ENCODE measurements around the gene MXRA7. TPM values are rescaled to one million over a fixed set of nuclear protein-coding genes. Genes with fewer than 3 reads are reported as not detected.

The MXRA7 gene
- total and polyA plus RNA-seq, 4 donors: 136 to 173 (median 161) TPM

DNA sequence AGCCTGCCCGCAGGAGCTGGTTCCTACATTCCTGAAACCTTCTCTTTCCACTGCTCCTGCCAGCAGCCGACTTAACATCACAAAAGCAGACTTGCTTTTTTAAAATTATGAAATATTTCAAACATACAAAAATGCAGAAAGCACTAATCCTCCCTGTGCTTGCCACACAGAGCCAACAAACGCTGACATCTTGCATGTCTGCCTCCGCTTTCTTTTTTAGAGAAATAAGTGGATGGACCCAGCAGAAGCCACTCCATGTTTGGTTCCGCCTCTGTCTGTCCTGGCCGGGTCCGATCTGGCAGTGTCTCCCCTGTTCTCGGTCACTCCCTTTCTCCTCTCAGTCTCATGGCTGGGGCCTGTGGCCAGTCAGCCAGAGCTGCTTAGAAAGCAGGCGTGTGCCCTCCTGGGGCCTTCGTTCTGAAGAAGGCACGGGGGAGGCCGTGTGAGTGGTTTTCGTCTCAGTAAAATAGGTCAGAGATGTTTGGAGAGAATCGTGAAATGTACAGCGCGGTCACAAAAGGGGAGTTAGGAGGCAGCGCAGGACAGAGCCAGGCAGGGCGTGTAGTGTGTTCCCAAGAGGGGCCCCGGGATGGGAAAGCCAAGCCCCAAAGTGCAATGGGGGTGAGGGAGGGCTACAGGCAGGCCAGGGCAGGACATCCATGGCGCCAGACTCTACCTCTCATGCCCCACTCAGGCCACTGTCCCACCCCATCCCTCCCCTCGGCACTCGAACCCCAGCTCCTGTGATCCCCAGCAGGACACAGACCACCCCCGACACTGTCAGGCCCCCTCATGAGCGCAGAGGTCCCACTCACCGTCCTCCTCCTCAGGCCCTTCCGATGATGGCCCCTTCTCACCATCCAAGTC, 23.2 kb downstream of the MXRA7 start:
- no peak overlapping the region for H3K4me3 ChIP-seq (ENCODE audit: low read depth, low read length)
- no peaks in the 10 kb centered on the region for H3K9me3 ChIP-seq (ENCODE audit: control insufficient read depth, insufficient read depth, low read length)
- peaks cover 55% of the 10 kb centered on the region for H3K4me1 ChIP-seq (ENCODE audit: control insufficient read depth, insufficient read depth, low read length)
- no peaks in the 10 kb centered on the region for H3K27me3 ChIP-seq (ENCODE audit: control insufficient read depth, insufficient read depth, low read length)
- 61% methylated on average over 18 of the region's 26 CpGs for WGBS (ENCODE audit: insufficient coverage)
- DNase-seq (ENCODE audit: low read depth in 4 of 6, low spot score in 6 of 6): peak in 1 of 6 donors; percentile 33
- peaks cover 57% of the 10 kb centered on the region for H3K36me3 ChIP-seq (ENCODE audit: control insufficient read depth, insufficient read depth, low read length)
- H3K27ac ChIP-seq (ENCODE audit: low read depth, low read length): peak overlapping the region; percentile 54

DNA sequence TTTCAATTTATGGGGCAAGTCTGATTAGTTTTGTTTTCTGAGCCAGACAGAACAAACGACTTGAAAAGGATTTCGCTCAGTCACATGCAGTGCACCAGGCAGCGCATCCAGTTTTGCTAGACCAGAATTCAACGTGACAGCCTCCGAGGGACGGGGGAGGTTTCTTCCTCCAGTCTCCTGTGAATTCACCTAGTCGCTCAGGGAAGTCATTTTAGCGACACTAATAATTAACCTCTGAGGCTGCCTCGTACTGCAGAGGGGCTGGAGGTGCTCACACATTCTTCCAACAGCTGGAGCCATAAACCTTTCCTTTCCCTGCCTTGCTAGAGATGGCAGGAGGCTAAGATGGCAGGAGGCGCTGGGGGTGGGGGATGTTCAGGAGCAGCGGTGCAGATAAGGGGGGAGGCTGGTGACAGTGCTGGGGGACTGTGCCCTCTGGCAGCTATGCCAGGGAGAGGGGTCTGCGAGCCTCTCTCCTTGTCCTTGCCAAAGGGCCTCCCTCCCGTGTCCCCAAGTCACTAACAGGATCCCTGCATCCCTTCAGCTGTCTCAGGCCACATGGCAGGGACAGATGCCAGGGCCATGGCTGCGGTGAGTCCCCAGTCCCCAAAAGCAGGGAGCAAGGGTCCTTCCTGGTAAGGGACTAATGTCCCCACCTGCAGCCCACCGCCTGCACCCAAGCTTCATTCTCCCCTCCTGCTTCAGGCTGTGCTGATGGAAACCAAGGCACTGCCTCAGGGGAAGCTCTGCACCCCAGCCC, 24.0 kb downstream of the MXRA7 start:
- WGBS (ENCODE audit: insufficient coverage): 48% methylated on average over 11 of the region's 15 CpGs
- peak in 1 of 6 donors; percentile 54 for DNase-seq (ENCODE audit: low read depth in 4 of 6, low spot score in 6 of 6)
- Histone ChIP-seq H3K27ac (ENCODE audit: low read depth, low read length) (peak overlapping the region; percentile 54), H3K27me3 (ENCODE audit: control insufficient read depth, insufficient read depth, low read length) (no peaks in the 10 kb centered on the region), H3K4me3 (ENCODE audit: low read depth, low read length) (no peak overlapping the region), H3K9me3 (ENCODE audit: control insufficient read depth, insufficient read depth, low read length) (no peaks in the 10 kb centered on the region), H3K36me3 (ENCODE audit: control insufficient read depth, insufficient read depth, low read length) (peaks cover 63% of the 10 kb centered on the region), H3K4me1 (ENCODE audit: control insufficient read depth, insufficient read depth, low read length) (peaks cover 62% of the 10 kb centered on the region)

DNA sequence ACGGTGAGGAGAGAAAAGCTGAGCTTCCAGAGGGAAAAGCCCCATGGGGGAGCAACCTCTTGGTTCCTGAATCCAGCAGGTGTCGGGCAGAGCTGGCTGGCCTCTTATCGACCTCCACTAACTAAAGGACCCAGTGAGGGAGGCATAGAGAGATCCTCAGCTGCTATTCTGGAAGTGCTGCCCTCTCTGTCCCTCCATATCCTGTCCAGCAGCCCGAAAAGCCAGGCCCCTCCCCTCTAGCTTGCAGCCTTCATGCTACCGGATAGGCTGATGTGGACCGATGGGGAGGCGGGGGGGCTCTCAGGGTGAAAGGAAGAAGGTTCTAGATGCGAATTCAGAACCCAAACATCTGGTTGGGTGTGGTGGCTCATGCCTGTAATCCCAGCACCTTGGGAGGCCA, 24.9 kb downstream of the MXRA7 start:
- no peaks in the 10 kb centered on the region for H3K9me3 ChIP-seq (ENCODE audit: control insufficient read depth, insufficient read depth, low read length)
- H3K4me1 ChIP-seq (ENCODE audit: control insufficient read depth, insufficient read depth, low read length): peaks cover 67% of the 10 kb centered on the region
- H3K27me3 ChIP-seq (ENCODE audit: control insufficient read depth, insufficient read depth, low read length): no peaks in the 10 kb centered on the region
- DNase-seq (ENCODE audit: low read depth in 4 of 6, low spot score in 6 of 6): no peak
- WGBS (ENCODE audit: insufficient coverage): 86% methylated on average over 6 of the region's 8 CpGs
- H3K27ac ChIP-seq (ENCODE audit: low read depth, low read length): no peak overlapping the region
- no peak overlapping the region for H3K4me3 ChIP-seq (ENCODE audit: low read depth, low read length)
- H3K36me3 ChIP-seq (ENCODE audit: control insufficient read depth, insufficient read depth, low read length): peaks cover 66% of the 10 kb centered on the region

DNA sequence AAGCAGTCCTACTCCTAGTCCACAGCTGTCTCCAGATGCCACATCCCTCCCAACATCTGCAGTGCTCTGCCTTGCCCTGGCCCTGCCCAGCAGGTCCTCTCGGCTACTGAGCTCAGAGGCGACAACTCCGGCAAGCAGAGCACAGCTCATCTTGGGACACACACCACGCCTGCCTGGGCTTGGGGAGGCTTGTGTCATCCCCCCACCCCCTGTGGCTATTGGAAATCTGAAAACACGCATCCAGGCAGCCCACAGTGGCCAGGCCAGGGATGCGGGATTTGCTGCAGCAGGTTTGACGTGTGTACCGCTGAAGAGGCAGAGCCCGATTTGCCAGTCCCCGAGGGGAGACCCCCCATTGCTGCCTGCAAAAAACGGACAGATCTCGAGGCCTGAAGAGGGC, 25.4 kb downstream of the MXRA7 start:
- WGBS (ENCODE audit: insufficient coverage): 88% methylated on average over 12 of the region's 12 CpGs
- no peak overlapping the region for H3K27ac ChIP-seq (ENCODE audit: low read depth, low read length)

DNA sequence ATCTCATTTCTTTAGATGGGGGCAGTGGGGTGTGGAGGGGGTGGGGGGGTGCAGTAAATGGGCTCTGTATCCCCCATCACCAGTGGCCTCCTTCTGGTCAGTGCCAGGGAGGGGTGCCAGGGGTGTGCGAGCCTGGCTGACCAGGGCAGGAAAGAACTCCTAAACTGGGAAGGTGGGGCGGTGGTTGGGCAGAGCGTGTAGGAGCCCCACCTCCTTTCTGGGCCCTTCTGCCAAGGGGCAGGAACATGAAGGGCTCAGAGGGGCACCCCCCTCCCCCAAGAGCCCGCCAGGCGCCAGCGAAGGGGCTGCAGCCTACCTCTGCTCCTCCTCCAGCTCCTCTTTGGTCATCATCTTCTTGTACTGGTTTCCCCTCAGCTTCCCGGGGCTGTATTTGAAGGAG, 26.0 kb downstream of the MXRA7 start:
- Histone ChIP-seq H3K36me3 (ENCODE audit: control insufficient read depth, insufficient read depth, low read length) (peaks cover 66% of the 10 kb centered on the region), H3K27ac (ENCODE audit: low read depth, low read length) (no peak overlapping the region), H3K4me3 (ENCODE audit: low read depth, low read length) (no peak overlapping the region), H3K27me3 (ENCODE audit: control insufficient read depth, insufficient read depth, low read length) (no peaks in the 10 kb centered on the region), H3K9me3 (ENCODE audit: control insufficient read depth, insufficient read depth, low read length) (no peaks in the 10 kb centered on the region), H3K4me1 (ENCODE audit: control insufficient read depth, insufficient read depth, low read length) (peaks cover 66% of the 10 kb centered on the region)
- no peak for DNase-seq (ENCODE audit: low read depth in 4 of 6, low spot score in 6 of 6)
- WGBS (ENCODE audit: insufficient coverage): 95% methylated on average over 6 of the region's 7 CpGs

More for the DNA sequence above, 25.4 kb downstream of the MXRA7 start:
- Histone ChIP-seq H3K9me3 (ENCODE audit: control insufficient read depth, insufficient read depth, low read length) (no peaks in the 10 kb centered on the region), H3K4me3 (ENCODE audit: low read depth, low read length) (no peak overlapping the region), H3K27me3 (ENCODE audit: control insufficient read depth, insufficient read depth, low read length) (no peaks in the 10 kb centered on the region), H3K4me1 (ENCODE audit: control insufficient read depth, insufficient read depth, low read length) (peaks cover 66% of the 10 kb centered on the region), H3K36me3 (ENCODE audit: control insufficient read depth, insufficient read depth, low read length) (peaks cover 66% of the 10 kb centered on the region)
- no peak for DNase-seq (ENCODE audit: low read depth in 4 of 6, low spot score in 6 of 6)

DNA sequence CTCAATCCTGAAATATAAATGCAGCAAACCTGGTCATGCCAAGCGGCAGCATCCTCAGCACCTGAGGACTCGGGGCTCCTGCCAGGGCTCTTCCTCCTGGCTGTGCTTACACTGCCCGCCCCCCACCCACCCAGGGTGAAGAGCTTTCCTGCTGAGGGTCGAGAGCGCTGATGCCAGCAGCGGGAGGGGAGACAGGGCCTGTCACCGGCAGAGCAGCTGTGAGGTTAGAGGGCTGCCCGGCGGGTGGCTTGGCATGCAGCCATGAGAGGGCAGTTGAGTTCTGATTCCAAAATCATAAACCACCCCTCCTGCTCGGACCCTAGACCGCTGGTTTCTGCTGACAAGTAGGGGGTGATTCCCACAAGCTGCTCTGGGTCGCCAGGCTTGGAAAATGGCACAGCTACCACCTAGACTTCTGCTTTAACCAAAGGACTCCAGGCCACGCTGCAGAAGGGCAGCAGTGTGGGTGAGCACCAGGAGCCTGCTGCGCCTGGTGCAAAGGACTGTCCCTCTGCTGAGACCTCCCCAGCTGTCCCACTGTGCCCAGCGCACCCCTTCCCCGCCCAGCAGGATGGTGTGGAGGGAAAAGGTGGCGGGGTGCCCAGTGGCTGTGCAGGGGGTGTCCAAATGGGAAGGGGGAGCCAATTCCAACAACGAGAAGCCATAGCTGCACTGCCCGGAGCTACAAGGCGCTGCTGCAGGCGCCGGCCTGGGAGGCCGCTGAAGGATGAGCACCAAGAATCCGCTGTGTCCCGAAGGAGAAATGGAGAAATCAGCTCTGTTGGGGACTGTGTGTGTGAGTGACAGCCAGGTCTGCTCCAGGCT, 26.6 kb downstream of the MXRA7 start:
- WGBS (ENCODE audit: insufficient coverage): 74% methylated on average over 18 of the region's 25 CpGs
- H3K27me3 ChIP-seq (ENCODE audit: control insufficient read depth, insufficient read depth, low read length): no peaks in the 10 kb centered on the region
- H3K4me1 ChIP-seq (ENCODE audit: control insufficient read depth, insufficient read depth, low read length): peaks cover 61% of the 10 kb centered on the region
- H3K27ac ChIP-seq (ENCODE audit: low read depth, low read length): no peak overlapping the region
- DNase-seq (ENCODE audit: low read depth in 4 of 6, low spot score in 6 of 6): no peak
- H3K36me3 ChIP-seq (ENCODE audit: control insufficient read depth, insufficient read depth, low read length): peaks cover 66% of the 10 kb centered on the region
- no peak overlapping the region for H3K4me3 ChIP-seq (ENCODE audit: low read depth, low read length)
- H3K9me3 ChIP-seq (ENCODE audit: control insufficient read depth, insufficient read depth, low read length): no peaks in the 10 kb centered on the region

DNA sequence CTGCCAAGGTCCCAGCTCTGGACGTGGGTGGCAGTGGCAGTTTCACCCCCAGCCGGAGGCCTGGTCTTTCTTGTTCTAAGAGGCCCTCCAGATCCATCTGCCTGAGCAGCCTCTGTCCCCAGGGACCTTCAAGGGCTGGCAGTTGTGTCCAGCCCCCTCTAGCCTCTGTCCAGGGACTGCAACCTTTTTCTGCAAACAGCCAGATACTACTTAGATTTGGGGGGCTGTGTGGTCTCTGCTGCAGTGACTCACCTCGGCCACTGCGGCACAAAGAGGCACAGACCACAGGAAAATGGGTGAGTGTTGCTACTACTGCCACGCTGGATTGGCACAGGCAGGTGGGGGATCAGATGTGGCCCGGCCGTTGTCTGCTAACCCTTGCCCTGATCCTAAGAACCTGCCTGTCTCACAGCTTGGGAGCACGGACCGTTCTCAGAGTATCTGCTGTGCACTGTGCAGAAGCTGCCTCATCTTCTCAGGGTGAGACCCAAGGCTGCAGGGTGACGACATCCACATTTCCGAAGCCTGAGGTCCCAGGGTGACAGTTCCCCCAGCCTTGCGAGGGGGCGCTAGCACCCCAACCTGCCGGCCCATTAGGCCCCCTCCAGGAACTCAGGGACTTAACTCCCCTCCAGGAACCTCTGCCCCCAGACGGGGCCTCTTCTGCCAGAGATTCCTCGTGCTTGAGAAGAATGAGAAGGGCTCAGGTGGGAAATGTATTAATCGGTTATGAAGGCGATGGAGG, 27.6 kb downstream of the MXRA7 start:
- H3K9me3 ChIP-seq (ENCODE audit: control insufficient read depth, insufficient read depth, low read length): no peaks in the 10 kb centered on the region
- H3K27ac ChIP-seq (ENCODE audit: low read depth, low read length): no peak overlapping the region
- H3K4me1 ChIP-seq (ENCODE audit: control insufficient read depth, insufficient read depth, low read length): peaks cover 52% of the 10 kb centered on the region
- DNase-seq (ENCODE audit: low read depth in 4 of 6, low spot score in 6 of 6): no peak
- H3K36me3 ChIP-seq (ENCODE audit: control insufficient read depth, insufficient read depth, low read length): peaks cover 71% of the 10 kb centered on the region
- 68% methylated on average over 14 of the region's 18 CpGs for WGBS (ENCODE audit: insufficient coverage)
- H3K4me3 ChIP-seq (ENCODE audit: low read depth, low read length): no peak overlapping the region
- no peaks in the 10 kb centered on the region for H3K27me3 ChIP-seq (ENCODE audit: control insufficient read depth, insufficient read depth, low read length)

DNA sequence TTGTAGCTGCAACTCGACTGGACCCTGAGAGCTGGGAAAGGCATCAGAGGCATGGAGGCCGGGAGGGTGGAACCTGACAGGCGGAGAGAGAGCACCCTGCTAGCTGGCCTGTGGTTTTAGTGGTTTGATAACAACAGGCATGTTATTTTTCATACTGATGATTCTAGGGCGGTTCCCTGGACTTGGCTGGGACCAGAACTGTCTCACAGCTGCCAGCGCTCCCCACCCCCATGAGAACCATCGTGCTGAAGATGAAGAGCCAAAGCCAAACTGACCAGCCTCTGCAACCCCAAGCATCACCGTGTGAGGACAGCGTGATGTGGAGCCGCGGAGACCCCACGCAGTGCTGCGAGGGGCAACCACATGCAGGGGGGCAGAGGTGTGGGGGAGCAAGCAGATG, 28.5 kb downstream of the MXRA7 start:
- H3K36me3 ChIP-seq (ENCODE audit: control insufficient read depth, insufficient read depth, low read length): peaks cover 71% of the 10 kb centered on the region
- H3K27me3 ChIP-seq (ENCODE audit: control insufficient read depth, insufficient read depth, low read length): no peaks in the 10 kb centered on the region
- DNase-seq (ENCODE audit: low read depth in 4 of 6, low spot score in 6 of 6): peak in 1 of 6 donors; percentile 57
- H3K4me3 ChIP-seq (ENCODE audit: low read depth, low read length): no peak overlapping the region
- H3K27ac ChIP-seq (ENCODE audit: low read depth, low read length): peak overlapping the region; percentile 59
- H3K9me3 ChIP-seq (ENCODE audit: control insufficient read depth, insufficient read depth, low read length): no peaks in the 10 kb centered on the region
- 73% methylated on average over 7 of the region's 12 CpGs for WGBS (ENCODE audit: insufficient coverage)
- H3K4me1 ChIP-seq (ENCODE audit: control insufficient read depth, insufficient read depth, low read length): peaks cover 43% of the 10 kb centered on the region
